ENCODE results near the gene NFATC3.
"Not testable (repeated sequence)": the region's sequence is repeated elsewhere in the genome, so short reads cannot be mapped to it uniquely, and the experiment has no call there.

The NFATC3 gene

GRCh38 chr16:68088130-68088972, 3.2 kb downstream of the NFATC3 start:
- no peak for DNase-seq (ENCODE audit: low read depth in 2 of 2)

GRCh38 chr16:68089067-68089466, 3.9 kb downstream of the NFATC3 start:
- no peak for DNase-seq (ENCODE audit: low read depth in 2 of 2)

GRCh38 chr16:68090130-68090529, 5.0 kb downstream of the NFATC3 start:
- DNase-seq (ENCODE audit: low read depth in 2 of 2), result no peak

GRCh38 chr16:68090533-68090932, 5.4 kb downstream of the NFATC3 start:
- no peak for DNase-seq (ENCODE audit: low read depth in 2 of 2)

GRCh38 chr16:68091380-68092261, 6.5 kb downstream of the NFATC3 start:
- no peak for DNase-seq (ENCODE audit: low read depth in 2 of 2)

- DNase-seq (ENCODE audit: low read depth in 2 of 2), result not testable (repeated sequence)
Observed at GRCh38 chr16:68092275-68092674, 7.1 kb downstream of the NFATC3 start.

GRCh38 chr16:68093816-68094613, 8.8 kb downstream of the NFATC3 start:
- DNase-seq (ENCODE audit: low read depth in 2 of 2), result no peak

- DNase-seq (ENCODE audit: low read depth in 2 of 2), result no peak
Observed at GRCh38 chr16:68094614-68094934, 9.4 kb downstream of the NFATC3 start.

- no peak for DNase-seq (ENCODE audit: low read depth in 2 of 2)
Observed at GRCh38 chr16:68096491-68096890, 11.3 kb downstream of the NFATC3 start.

GRCh38 chr16:68097088-68097487, 11.9 kb downstream of the NFATC3 start:
- no peak for DNase-seq (ENCODE audit: low read depth in 2 of 2)

GRCh38 chr16:68097895-68098294, 12.7 kb downstream of the NFATC3 start:
- DNase-seq (ENCODE audit: low read depth in 2 of 2), result no peak

GRCh38 chr16:68100488-68100887, 15.3 kb downstream of the NFATC3 start:
- no peak for DNase-seq (ENCODE audit: low read depth in 2 of 2)

GRCh38 chr16:68105611-68106010, 20.4 kb downstream of the NFATC3 start:
- DNase-seq (ENCODE audit: low read depth in 2 of 2), result no peak

GRCh38 chr16:68107230-68107928, 22.2 kb downstream of the NFATC3 start:
- not testable (repeated sequence) for DNase-seq (ENCODE audit: low read depth in 2 of 2)

- not testable (repeated sequence) for DNase-seq (ENCODE audit: low read depth in 2 of 2)
Observed at GRCh38 chr16:68109156-68109555, 24.0 kb downstream of the NFATC3 start.

GRCh38 chr16:68110611-68111010, 25.4 kb downstream of the NFATC3 start:
- not testable (repeated sequence) for DNase-seq (ENCODE audit: low read depth in 2 of 2)

GRCh38 chr16:68111379-68111778, 26.2 kb downstream of the NFATC3 start:
- DNase-seq (ENCODE audit: low read depth in 2 of 2), result no peak

GRCh38 chr16:68113059-68113761, 28.0 kb downstream of the NFATC3 start:
- no peak for DNase-seq (ENCODE audit: low read depth in 2 of 2)

GRCh38 chr16:68113765-68114240, 28.6 kb downstream of the NFATC3 start:
- DNase-seq (ENCODE audit: low read depth in 2 of 2), result no peak

- DNase-seq (ENCODE audit: low read depth in 2 of 2), result not testable (repeated sequence)
Observed at GRCh38 chr16:68114939-68115338, 29.8 kb downstream of the NFATC3 start.

- DNase-seq (ENCODE audit: low read depth in 2 of 2), result no peak
Observed at GRCh38 chr16:68115851-68116250, 30.7 kb downstream of the NFATC3 start.

Data from stimulated activated CD8-positive, alpha-beta memory T cell treated with anti-CD3 and anti-CD28 coated beads, Interleukin-15, amount 100 ng/mL, for 48 hours (primary cell).